ENCODE measurements around the gene XPNPEP1.

- TF ChIP-seq, protein P1, sequence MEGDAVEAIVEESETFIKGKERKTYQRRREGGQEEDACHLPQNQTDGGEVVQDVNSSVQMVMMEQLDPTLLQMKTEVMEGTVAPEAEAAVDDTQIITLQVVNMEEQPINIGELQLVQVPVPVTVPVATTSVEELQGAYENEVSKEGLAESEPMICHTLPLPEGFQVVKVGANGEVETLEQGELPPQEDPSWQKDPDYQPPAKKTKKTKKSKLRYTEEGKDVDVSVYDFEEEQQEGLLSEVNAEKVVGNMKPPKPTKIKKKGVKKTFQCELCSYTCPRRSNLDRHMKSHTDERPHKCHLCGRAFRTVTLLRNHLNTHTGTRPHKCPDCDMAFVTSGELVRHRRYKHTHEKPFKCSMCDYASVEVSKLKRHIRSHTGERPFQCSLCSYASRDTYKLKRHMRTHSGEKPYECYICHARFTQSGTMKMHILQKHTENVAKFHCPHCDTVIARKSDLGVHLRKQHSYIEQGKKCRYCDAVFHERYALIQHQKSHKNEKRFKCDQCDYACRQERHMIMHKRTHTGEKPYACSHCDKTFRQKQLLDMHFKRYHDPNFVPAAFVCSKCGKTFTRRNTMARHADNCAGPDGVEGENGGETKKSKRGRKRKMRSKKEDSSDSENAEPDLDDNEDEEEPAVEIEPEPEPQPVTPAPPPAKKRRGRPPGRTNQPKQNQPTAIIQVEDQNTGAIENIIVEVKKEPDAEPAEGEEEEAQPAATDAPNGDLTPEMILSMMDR (conservative IDR thresholded peaks at IDR 0.05 in 1 of 2, IDR thresholded peaks at IDR 0.05 in 1 of 2; ENCODE audit: extremely low read depth in 1 of 2, insufficient read depth in 1 of 2, low read depth in 1 of 2, low read length in 2 of 2), result no peak
- TF ChIP-seq EZH2 (IDR thresholded peaks at IDR 0.05; ENCODE audit: borderline replicate concordance, low read length), result no peak
Observed at GRCh38 chr10:109924087-109924486, 776 bp upstream of the XPNPEP1 start.

Measured in mammary epithelial cell (primary cell).